NCI-H2171 (cell line): Measurements from ENCODE around the gene ADAMTS18.

ENCODE experiments used
- DNase-seq: peaks from one replicate; lab custom pipeline; 2025; lab: John Stamatoyannopoulos, UW

ADAMTS18 gene

DNA sequence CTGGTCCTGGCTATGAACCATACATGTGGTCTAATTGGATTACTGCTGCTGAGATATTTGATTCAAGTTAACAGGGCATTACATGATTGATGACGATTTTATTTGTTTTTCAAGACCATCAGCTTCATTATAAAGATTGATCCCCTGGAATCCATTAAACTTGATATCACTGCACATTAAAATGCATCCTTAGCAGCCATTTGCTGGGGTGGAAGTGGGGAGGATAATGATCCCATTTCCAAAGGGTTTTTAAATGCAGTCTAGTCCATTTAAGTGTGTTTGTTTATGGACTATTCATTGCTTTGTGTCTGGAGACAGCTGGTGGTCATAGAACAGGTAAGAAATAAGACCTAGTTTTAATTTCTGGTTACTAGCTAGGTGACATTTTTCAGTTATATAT, 40.9 kb downstream of the ADAMTS18 start:
- DNase-seq: no peak

- no peak for DNase-seq
Measured at GRCh38 chr16:77387815-77388209, 47.0 kb downstream of the ADAMTS18 start.

- DNase-seq: no peak
Measured at GRCh38 chr16:77386831-77387814, 47.7 kb downstream of the ADAMTS18 start.

DNA sequence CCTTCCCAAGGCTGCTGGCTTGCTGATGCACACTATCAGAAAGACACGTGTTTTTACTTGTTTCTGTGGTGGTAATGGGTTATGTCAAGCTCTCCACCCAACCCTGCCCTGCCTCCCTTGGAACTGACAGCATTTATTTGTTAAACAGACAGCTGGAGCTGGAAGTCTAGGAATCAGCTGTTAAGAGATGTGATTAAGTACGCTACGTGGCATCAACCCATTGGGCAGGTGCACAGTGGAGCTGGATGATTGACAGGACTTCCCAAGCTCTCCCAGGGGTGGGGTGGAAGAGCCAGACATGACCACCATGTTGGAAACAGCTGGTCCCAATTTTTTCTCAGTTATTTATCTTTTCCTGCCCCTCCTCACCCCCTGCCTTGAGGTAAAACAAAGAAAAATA, 49.4 kb downstream of the ADAMTS18 start:
- no peak for DNase-seq

DNA sequence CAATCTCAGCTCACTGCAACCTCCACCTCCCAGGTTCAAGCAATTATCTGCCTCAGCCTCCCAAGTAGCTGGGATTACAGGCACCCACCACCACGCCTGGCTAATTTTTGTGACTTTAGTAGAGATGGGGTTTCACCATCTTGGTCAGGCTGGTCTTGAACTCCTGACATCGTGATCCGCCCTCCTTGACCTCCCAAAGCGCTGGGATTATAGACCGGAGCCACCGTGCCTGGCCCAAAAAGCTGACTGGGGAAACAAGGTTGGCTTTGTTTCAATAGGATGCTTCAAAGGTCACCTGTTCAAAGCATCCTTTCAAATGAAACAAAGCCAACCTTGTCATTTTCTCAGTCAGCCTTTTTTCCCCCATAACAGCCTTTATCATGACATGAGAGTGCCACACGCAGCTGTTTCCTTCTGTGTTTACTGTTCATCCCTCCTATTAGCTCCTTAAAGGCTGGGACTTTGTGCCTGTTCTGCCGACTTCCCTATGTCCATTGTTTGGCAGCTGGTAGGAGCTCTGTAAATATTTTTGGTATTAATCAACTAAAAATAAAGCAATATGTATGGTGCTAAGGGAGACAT, 51.1 kb downstream of the ADAMTS18 start:
- no peak for DNase-seq

DNA sequence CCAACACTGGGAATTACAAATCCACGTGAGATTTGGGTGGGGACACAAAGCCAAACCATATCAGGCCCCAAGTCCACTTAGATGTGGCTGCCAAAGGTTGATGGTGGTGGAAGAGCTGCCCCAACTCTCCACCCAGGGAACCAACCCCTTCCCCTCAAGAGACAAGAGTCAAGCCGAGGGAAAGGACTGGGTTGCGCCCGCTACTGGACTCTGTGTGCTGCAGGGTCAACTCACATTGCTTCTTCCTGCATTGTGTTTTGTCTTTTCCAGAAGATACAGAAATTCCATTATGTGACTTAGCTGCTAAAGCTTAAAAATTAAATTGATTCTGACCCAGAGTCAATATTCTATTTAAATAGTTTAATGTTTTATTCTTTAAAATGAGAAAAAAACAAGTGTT, 58.5 kb downstream of the ADAMTS18 start:
- DNase-seq: no peak

DNA sequence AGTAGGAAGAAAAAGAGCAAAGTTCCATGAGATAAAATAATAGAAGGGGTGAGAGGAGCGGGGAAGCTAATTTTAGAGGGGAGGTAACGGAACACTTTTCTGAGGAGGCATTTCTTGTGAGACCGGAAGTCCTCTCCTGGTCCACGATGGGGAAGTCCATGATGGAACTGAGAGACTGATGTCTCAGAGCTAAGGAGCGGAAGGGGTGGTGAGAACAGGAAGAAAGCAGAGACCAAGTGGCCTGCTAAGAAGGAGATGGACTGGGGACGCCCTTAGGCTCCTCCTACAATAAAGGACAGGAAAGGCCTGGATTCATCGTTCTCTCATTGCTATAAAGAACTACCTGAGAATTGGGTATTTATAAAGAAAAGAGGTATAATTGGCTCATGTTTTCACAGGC, 59.4 kb downstream of the ADAMTS18 start:
- DNase-seq: no peak

DNA sequence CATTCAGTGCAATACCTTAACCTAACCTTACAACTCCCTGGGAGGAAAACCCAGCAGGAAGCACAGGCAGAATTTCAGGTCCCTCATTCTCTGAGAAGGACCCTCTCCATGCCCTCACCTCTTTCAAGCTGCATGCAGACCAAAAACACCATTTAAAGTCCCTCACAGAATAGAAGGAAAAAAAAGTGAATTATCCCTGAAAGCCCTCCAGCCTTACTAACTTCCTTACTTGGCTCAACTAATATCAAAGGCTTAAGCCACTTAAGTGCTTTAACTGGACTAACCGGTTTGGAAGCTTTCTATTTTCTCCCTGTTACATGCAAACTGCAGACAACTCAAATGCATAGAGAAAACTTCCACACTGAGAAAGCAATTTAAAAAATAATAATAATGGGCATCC, 60.5 kb downstream of the ADAMTS18 start:
- no peak for DNase-seq

DNA sequence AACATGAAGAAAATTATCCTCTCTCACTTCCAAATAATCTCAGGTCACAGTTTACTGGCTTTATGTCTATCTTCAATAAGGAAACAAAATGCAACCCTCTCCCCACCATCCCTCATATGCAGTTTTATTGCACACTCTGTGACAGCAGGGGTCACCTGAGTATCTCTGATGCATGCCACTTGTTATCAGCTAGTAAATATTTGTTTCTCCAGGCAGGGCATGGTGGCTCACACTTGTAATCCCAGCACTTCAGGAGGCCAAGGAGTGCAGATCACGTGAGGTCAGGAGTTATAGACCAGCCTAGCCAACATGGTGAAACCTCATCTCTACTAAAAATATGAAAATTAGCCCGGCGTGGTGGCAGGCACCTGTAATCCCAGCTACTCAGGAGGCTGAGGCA, 61.1 kb downstream of the ADAMTS18 start:
- DNase-seq: no peak

- DNase-seq: no peak
Measured at GRCh38 chr16:77364770-77365169, 70.1 kb downstream of the ADAMTS18 start.

GRCh38 chr16:77359065-77359502, 75.8 kb downstream of the ADAMTS18 start:
- no peak for DNase-seq

DNA sequence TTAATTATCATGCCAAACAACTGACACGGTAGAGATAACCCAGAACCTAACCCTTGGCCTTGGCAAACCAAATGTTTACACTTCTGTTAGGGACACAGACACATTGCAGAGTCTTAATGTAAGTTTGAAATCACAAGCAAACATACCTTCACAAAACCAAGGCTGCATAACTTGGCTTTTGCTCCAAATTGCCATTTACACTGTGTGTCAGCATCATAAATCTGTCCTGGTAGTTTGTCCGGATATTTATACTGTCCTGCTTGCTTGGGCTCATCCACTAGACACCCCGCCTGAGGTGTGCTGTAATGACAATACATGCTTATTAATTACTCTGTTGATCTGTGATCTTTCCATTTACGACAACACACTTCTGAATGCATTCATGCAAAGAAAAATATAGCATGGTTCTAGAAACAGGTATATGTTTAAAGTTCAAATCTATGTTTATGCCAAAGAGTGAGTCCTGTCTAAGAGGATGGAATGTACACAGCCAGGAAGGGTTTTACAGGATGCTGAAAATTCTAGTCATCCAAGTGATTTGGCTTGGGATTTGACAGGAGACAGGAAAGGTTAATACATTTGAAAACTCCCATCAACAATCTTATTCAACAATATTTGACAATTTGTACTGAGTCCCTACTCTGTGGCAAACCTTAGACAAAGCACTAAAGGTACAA, 81.1 kb downstream of the ADAMTS18 start:
- DNase-seq: no peak

- no peak for DNase-seq
Measured at GRCh38 chr16:77344341-77344740, 90.5 kb downstream of the ADAMTS18 start.

DNA sequence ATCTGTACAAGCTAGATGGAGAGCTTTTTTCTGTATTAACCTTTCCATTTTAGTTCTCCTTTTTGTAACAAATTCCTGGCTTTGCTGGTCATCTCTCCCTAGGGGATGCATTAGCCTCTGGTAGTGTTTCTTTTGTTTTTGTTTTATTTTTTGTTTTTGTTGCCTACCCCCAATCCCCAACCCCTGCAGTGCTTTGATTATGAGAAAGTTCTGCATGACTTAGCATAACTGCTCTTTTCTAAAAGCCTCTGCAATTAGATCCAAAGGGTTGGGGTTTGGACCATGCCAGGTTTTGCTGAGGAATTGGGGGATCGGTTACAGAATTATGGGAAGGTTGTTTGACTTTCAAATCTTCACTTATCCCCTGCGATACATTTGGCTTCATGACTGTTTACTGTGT, 98.2 kb downstream of the ADAMTS18 start:
- DNase-seq: no peak

GRCh38 chr16:77335652-77336234, 99.1 kb downstream of the ADAMTS18 start:
- no peak for DNase-seq

- DNase-seq: no peak
Measured at GRCh38 chr16:77332792-77333191, 102.0 kb downstream of the ADAMTS18 start.

GRCh38 chr16:77331802-77332586, 102.8 kb downstream of the ADAMTS18 start:
- DNase-seq: no peak

DNA sequence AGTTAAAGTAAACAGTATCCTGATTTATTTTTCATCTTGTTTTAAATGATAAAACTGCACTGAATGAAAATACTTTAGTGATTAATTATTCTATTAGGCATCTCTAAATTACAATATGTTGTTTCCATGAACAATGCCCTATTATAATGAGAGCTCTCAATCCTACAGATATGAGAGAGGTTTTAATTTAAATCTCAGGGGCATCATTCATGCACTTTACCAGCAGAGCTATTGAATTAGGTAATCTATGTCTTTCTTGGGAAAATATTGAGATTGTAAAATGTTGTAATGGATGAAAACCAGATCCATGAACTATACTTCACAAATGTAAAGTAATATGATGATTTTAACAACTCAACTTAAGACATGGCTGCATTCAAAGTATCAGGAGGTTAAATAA, 103.8 kb downstream of the ADAMTS18 start:
- no peak for DNase-seq

GRCh38 chr16:77330332-77331042, 104.3 kb downstream of the ADAMTS18 start:
- no peak for DNase-seq

GRCh38 chr16:77328768-77329167, 106.1 kb downstream of the ADAMTS18 start:
- no peak for DNase-seq

- DNase-seq: no peak
Measured at GRCh38 chr16:77328274-77328673, 106.6 kb downstream of the ADAMTS18 start.
